B cell (primary cell): ENCODE measurements around the gene SDK2. TPM values are rescaled to one million over a fixed set of nuclear protein-coding genes. Genes with fewer than 3 reads are reported as not detected.

Experiments used
- ATAC-seq: fragments of 200-7000 bp; cut with Tn5 transposase; one replicate; pipeline ENCODE4 v1.10.0; 2021; ENCODE audit warnings: low read depth, mild to moderate bottlenecking, moderate number of reproducible peaks, moderate library complexity
- CTCF ChIA-PET: fragments of 350-600 bp; sonication (Branson Sonifier 250); formaldehyde crosslinking; loops from one replicate; lab custom pipeline; 2021; ENCODE audit warnings: antibody characterized with exemption, inconsistent platforms; lab: Charles Lee
- POLR2A ChIA-PET: fragments of 350-600 bp; sonication (Branson Sonifier 250); formaldehyde crosslinking; loops from one replicate; lab custom pipeline; 2021; ENCODE audit warnings: antibody characterized with exemption; lab: Charles Lee
- DNase-seq: peaks from one replicate; pipeline ENCODE4 v3.0.0; 2013
- H2AFZ ChIP-seq: 2 replicates; pipeline ENCODE4 v1.6.1; 2012; ENCODE audit warnings: mild to moderate bottlenecking, low read depth, low read length; ENCODE audit not compliant: insufficient read depth, poor library complexity, severe bottlenecking
- H3K27ac ChIP-seq, 2 donors: 1 replicate in 1 of 2; 2 replicates in 1 of 2; pipeline ENCODE4 v1.5.1; 2012 to 2013; ENCODE audit warnings: low read length in 2 of 2, mild to moderate bottlenecking in 2 of 2, moderate library complexity in 1 of 2
- H3K27me3 ChIP-seq, 4 experiments: fragments of 200-600 bp in 1 of 4; sonication (generic) in 1 of 4; replicated peaks in 1 of 4; 1 replicate in 2 of 4; 2 replicates in 2 of 4; pipeline versions ENCODE4 v1.6.1 to v1.7.0; 2013 to 2016; ENCODE audit warnings: low read length in 3 of 4, mild to moderate bottlenecking in 2 of 4, mixed read lengths in 1 of 4, moderate library complexity in 1 of 4; ENCODE audit not compliant: insufficient read depth in 4 of 4, control insufficient read depth in 3 of 4; ENCODE audit errors: control extremely low read depth in 1 of 4
- H3K36me3 ChIP-seq, 2 experiments: replicated peaks in 1 of 2; 1 replicate in 1 of 2; 2 replicates in 1 of 2; pipeline versions ENCODE4 v1.6.1 to v1.7.1; 2013; ENCODE audit warnings: low read length in 1 of 2; ENCODE audit not compliant: insufficient read depth in 2 of 2, control insufficient read depth in 1 of 2; ENCODE audit errors: control extremely low read depth in 1 of 2, extremely low read depth in 1 of 2
- H3K4me1 ChIP-seq, 2 donors: fragments of 200-600 bp in 1 of 2; sonication (generic) in 1 of 2; 1 replicate in 1 of 2; 2 replicates in 1 of 2; pipeline versions ENCODE4 v1.5.1 to v1.6.1; 2013 to 2017; ENCODE audit warnings: low read length in 2 of 2; ENCODE audit not compliant: control insufficient read depth in 2 of 2, insufficient read depth in 2 of 2
- H3K4me2 ChIP-seq: replicated peaks from 2 replicates; pipeline ENCODE3; 2012; ENCODE audit warnings: mild to moderate bottlenecking, low read depth, low read length; ENCODE audit not compliant: poor library complexity, severe bottlenecking
- H3K4me3 ChIP-seq, 5 experiments: fragments of 200-600 bp in 1 of 5; sonication (generic) in 1 of 5; 1 replicate in 3 of 5; 2 replicates in 2 of 5; pipeline versions ENCODE4 v1.5.1 to v1.7.0; 2011 to 2016; ENCODE audit warnings: low read length in 4 of 5, mild to moderate bottlenecking in 4 of 5, low read depth in 2 of 5, control low read depth in 1 of 5, moderate library complexity in 1 of 5; ENCODE audit not compliant: insufficient read depth in 1 of 5; ENCODE audit errors: control extremely low read depth in 1 of 5, extremely low read depth in 1 of 5
- H3K79me2 ChIP-seq: fragments of 200-600 bp; sonication (generic); one replicate; pipeline ENCODE4 v1.6.0; 2016; ENCODE audit warnings: low read length; ENCODE audit not compliant: control insufficient read depth, insufficient read depth
- H3K9ac ChIP-seq: fragments of 200-600 bp; sonication (generic); 2 replicates; pipeline ENCODE4 v1.6.1; 2017; ENCODE audit warnings: mild to moderate bottlenecking, low read length, moderate library complexity
- H3K9me3 ChIP-seq, 3 donors: one replicate each; pipeline versions ENCODE4 v1.6.1 to v1.7.1; 2013; ENCODE audit warnings: low read length in 2 of 3; ENCODE audit not compliant: control insufficient read depth in 2 of 3, insufficient read depth in 1 of 3; ENCODE audit errors: control extremely low read depth in 1 of 3
- H4K20me1 ChIP-seq: 2 replicates; pipeline ENCODE4 v1.6.0; 2012; ENCODE audit warnings: mild to moderate bottlenecking, low read length; ENCODE audit not compliant: insufficient read depth, control insufficient read depth, poor library complexity, severe bottlenecking
- H3K27ac Mint-ChIP-seq: one replicate; pipeline ENCODE4 v1.8.0; 2021; ENCODE audit warnings: mixed read lengths
- H3K27me3 Mint-ChIP-seq: one replicate; pipeline ENCODE4 v1.8.0; 2021; ENCODE audit warnings: mixed read lengths
- H3K4me1 Mint-ChIP-seq: one replicate; pipeline ENCODE4 v1.8.0; 2021; ENCODE audit warnings: mixed read lengths
- H3K4me3 Mint-ChIP-seq: one replicate; pipeline ENCODE4 v1.8.0; 2021; ENCODE audit warnings: mixed read lengths
- H3K9me3 Mint-ChIP-seq: one replicate; pipeline ENCODE4 v1.8.0; 2022; ENCODE audit warnings: mixed read lengths; ENCODE audit not compliant: insufficient read depth
- EZH2 ChIP-seq: IDR thresholded peaks from 2 replicates; pipeline ENCODE4 v1.6.1; 2012; ENCODE audit warnings: borderline replicate concordance, low read depth, mild to moderate bottlenecking, moderate library complexity, low read length; ENCODE audit not compliant: insufficient read depth, poor library complexity, severe bottlenecking
- WGBS: methylation state at CpG from one replicate; pipeline ENCODE4 v1.1.5; 2013; ENCODE audit warnings: missing lambda C conversion rate; ENCODE audit not compliant: insufficient coverage; 5-methylcytosine and 5-hydroxymethylcytosine counted together
- intact Hi-C: fragments of 100-400 bp; cut with micrococcal nuclease; formaldehyde crosslinking; loops from one replicate; pipeline ENCODE4 v1.10.0; 2022
- polyA plus RNA-seq: library from polyadenylated mRNA; depleted of rRNA; stranded (reverse); fragments of >200 nt; gene quantifications from 2 replicates; pipeline ENCODE4 v1.2.3, GENCODE V29; 2012
- total RNA-seq, 2 donors: library from RNA; stranded (reverse); fragments of 120-200 nt in 1 of 2; gene quantifications; 1 replicate in 1 of 2; 2 replicates in 1 of 2; pipeline versions ENCODE4 v1.2.3 to v1.2.4, GENCODE V29; 2013 to 2022
- TF ChIP-seq, protein P1 (sequence below): fragments of 200-600 bp; IDR thresholded peaks from one replicate; pipeline ENCODE4 v1.8.0; 2022; ENCODE audit warnings: antibody characterized with exemption, mild to moderate bottlenecking

SDK2 gene
- total and polyA plus RNA-seq, 2 donors (not counting 1 experiment from before 2014, with no cell fraction given) = 3.2 to 13.0 TPM

DNA sequence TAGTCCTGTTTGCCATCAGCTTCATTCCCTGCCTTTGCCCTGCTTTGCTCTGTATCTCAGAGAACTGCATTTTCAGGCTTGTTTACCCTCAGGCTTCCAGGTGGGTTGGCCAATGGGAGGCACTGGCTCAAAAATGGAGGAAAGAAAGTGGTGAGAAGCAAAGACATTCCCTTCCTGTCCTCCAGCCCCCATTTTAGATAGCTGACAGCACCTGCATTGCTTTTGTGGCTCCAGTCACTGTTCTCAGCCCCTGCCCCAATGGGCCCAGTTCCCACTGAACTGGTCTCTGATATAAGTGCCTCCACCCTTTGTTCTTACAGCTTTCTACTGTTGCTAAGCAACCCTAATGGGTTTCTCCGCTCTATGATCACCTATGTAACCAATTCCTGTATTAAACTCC, 19.4 kb upstream of the SDK2 start:
- CTCF ChIA-PET = no interaction called here

DNA sequence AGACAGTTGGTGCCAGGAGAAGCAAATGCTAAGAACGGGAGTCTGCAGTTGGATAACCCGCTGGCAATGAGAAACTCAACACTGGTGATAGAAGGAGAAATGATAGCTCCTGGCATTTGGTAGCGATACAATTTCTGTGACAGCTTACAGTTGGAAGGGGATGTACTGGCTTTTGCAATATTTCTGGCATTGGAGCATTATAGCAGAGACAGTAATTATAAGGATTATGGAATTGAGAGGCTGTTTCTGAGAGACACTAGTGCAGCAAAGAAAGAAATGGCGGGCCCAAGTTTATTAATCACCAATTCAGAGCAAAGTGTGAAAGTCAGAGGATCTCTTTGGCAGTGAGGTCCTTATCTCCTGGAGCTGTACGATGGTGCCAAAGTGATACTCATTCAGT, 16.1 kb upstream of the SDK2 start:
- H3K27ac Mint-ChIP-seq = no peak overlapping the region
- peaks cover 40% of the 10 kb centered on the region for H3K27me3 Mint-ChIP-seq
- Histone ChIP-seq H3K4me1 (peaks cover 0 to 6% of the 10 kb centered on the region in 2 donors), H2AFZ (no peak overlapping the region), H3K27ac (no peak overlapping the region), H3K27me3 (peaks cover 0 to 4% (median 0%) of the 10 kb centered on the region in 4 experiments), H3K4me3 (no peak overlapping the region), H3K79me2 (no peaks in the 10 kb centered on the region), H3K9me3 (no peaks in the 10 kb centered on the region), H3K36me3 (no peaks in the 10 kb centered on the region), H3K9ac (no peak overlapping the region), H3K4me2 (no peak overlapping the region), H4K20me1 (no peaks in the 10 kb centered on the region)
- CTCF ChIA-PET = no interaction called here
- H3K9me3 Mint-ChIP-seq = peaks cover 2% of the 10 kb centered on the region
- 95% methylated on average over 4 of the region's 5 CpGs for WGBS
- POLR2A ChIA-PET = no interaction called here
- no peak for TF ChIP-seq EZH2
- TF ChIP-seq, protein P1, sequence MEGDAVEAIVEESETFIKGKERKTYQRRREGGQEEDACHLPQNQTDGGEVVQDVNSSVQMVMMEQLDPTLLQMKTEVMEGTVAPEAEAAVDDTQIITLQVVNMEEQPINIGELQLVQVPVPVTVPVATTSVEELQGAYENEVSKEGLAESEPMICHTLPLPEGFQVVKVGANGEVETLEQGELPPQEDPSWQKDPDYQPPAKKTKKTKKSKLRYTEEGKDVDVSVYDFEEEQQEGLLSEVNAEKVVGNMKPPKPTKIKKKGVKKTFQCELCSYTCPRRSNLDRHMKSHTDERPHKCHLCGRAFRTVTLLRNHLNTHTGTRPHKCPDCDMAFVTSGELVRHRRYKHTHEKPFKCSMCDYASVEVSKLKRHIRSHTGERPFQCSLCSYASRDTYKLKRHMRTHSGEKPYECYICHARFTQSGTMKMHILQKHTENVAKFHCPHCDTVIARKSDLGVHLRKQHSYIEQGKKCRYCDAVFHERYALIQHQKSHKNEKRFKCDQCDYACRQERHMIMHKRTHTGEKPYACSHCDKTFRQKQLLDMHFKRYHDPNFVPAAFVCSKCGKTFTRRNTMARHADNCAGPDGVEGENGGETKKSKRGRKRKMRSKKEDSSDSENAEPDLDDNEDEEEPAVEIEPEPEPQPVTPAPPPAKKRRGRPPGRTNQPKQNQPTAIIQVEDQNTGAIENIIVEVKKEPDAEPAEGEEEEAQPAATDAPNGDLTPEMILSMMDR = no peak
- H3K4me3 Mint-ChIP-seq = no peak overlapping the region
- DNase-seq (no peak), ATAC-seq (no peak)
- H3K4me1 Mint-ChIP-seq = peaks cover 4% of the 10 kb centered on the region
- intact Hi-C loops = no loop called here

More for the DNA sequence above, 19.4 kb upstream of the SDK2 start:
- H3K9me3 Mint-ChIP-seq = no peaks in the 10 kb centered on the region
- Histone ChIP-seq H3K36me3 (no peaks in the 10 kb centered on the region), H4K20me1 (no peaks in the 10 kb centered on the region), H3K9me3 (peaks cover 0 to 1% (median 0%) of the 10 kb centered on the region in 3 donors), H3K4me2 (no peak overlapping the region), H2AFZ (no peak overlapping the region), H3K9ac (no peak overlapping the region), H3K4me3 (no peak overlapping the region), H3K4me1 (peaks cover 5 to 6% of the 10 kb centered on the region in 2 donors), H3K79me2 (no peaks in the 10 kb centered on the region), H3K27me3 (peaks cover 0 to 4% (median 0%) of the 10 kb centered on the region in 4 experiments), H3K27ac (no peak overlapping the region)
- no peak overlapping the region for H3K27ac Mint-ChIP-seq
- no CpG with 5 or more reads among the region's 1 CpG for WGBS
- peaks cover 9% of the 10 kb centered on the region for H3K4me1 Mint-ChIP-seq
- ATAC-seq (no peak), DNase-seq (no peak)
- H3K4me3 Mint-ChIP-seq = no peak overlapping the region
- intact Hi-C loops = no loop called here
- no peak for TF ChIP-seq EZH2
- TF ChIP-seq, protein P1 = no peak
- POLR2A ChIA-PET = no interaction called here
- peaks cover 48% of the 10 kb centered on the region for H3K27me3 Mint-ChIP-seq
